Ishikawa (cell line): ENCODE results near the gene ITPR2.

ENCODE experiments used
- CEBPB ChIP-seq: IDR thresholded peaks from 2 replicates; pipeline ENCODE4 v1.6.1; 2012
- CREB1 ChIP-seq: IDR thresholded peaks from 2 replicates; pipeline ENCODE4 v1.6.1; 2012; ENCODE audit warnings: low read depth
- EGR1 ChIP-seq: IDR thresholded peaks from 2 replicates; pipeline ENCODE4 v1.6.1; 2012
- EP300 ChIP-seq: IDR thresholded peaks from 2 replicates; pipeline ENCODE4 v1.6.1; 2012; ENCODE audit warnings: borderline replicate concordance
- FOXM1 ChIP-seq: IDR thresholded peaks from 2 replicates; pipeline ENCODE4 v1.6.1; 2012; ENCODE audit warnings: low read depth, borderline replicate concordance
- MAX ChIP-seq: IDR thresholded peaks from 2 replicates; pipeline ENCODE4 v1.6.1; 2012
- NFIC ChIP-seq: IDR thresholded peaks from 2 replicates; pipeline ENCODE4 v1.6.1; 2012
- RAD21 ChIP-seq: IDR thresholded peaks from 2 replicates; pipeline ENCODE4 v1.6.1; 2012; ENCODE audit warnings: low read depth
- REST ChIP-seq: IDR thresholded peaks from 2 replicates; pipeline ENCODE4 v1.6.1; 2012; ENCODE audit warnings: low read depth, mild to moderate bottlenecking
- TAF1 ChIP-seq: IDR thresholded peaks from 2 replicates; pipeline ENCODE4 v1.6.1; 2012; ENCODE audit warnings: low read depth, mild to moderate bottlenecking
- TCF12 ChIP-seq: IDR thresholded peaks from 2 replicates; pipeline ENCODE4 v1.6.1; 2012; ENCODE audit warnings: low read depth
- TEAD4 ChIP-seq: IDR thresholded peaks from 2 replicates; pipeline ENCODE4 v1.6.1; 2012
- USF1 ChIP-seq: IDR thresholded peaks from 2 replicates; pipeline ENCODE4 v1.6.1; 2012
- YY1 ChIP-seq: IDR thresholded peaks from 2 replicates; pipeline ENCODE4 v1.6.1; 2012; ENCODE audit warnings: low read depth
- ZBTB7A ChIP-seq: IDR thresholded peaks from 2 replicates; pipeline ENCODE4 v1.6.1; 2012; ENCODE audit warnings: low read depth

ITPR2 gene

GRCh38 chr12:26535826-26536225 is 297.2 kb downstream of the ITPR2 start:
- TF ChIP-seq FOXM1 (no peak), TEAD4 (no peak), TAF1 (no peak), ZBTB7A (no peak), TCF12 (no peak), NFIC (no peak), CEBPB (no peak)

GRCh38 chr12:26534071-26534470 is 298.9 kb downstream of the ITPR2 start:
- TF ChIP-seq CEBPB (no peak), CREB1 (no peak), TEAD4 (no peak), TAF1 (no peak), FOXM1 (no peak), NFIC (no peak), REST (no peak), EGR1 (no peak), USF1 (no peak), ZBTB7A (no peak), MAX (no peak), EP300 (no peak), TCF12 (no peak), RAD21 (no peak), YY1 (no peak)

- TF ChIP-seq EP300 (no peak), USF1 (no peak), TCF12 (no peak), FOXM1 (no peak), RAD21 (no peak)
Observed at GRCh38 chr12:26533211-26533610, 299.8 kb downstream of the ITPR2 start.

- TF ChIP-seq RAD21, result no peak
- TF ChIP-seq CEBPB, result no peak
- no peak for TF ChIP-seq FOXM1
- no peak for TF ChIP-seq MAX
- no peak for TF ChIP-seq TAF1
- no peak for TF ChIP-seq ZBTB7A
- TF ChIP-seq CREB1, result no peak
- no peak for TF ChIP-seq EP300
Observed at GRCh38 chr12:26530461-26530860, 302.5 kb downstream of the ITPR2 start.

GRCh38 chr12:26528943-26529342 is 304.1 kb downstream of the ITPR2 start:
- TF ChIP-seq EGR1 (no peak), NFIC (no peak), MAX (no peak), TCF12 (no peak), CEBPB (no peak), TEAD4 (no peak), CREB1 (no peak), REST (no peak), EP300 (no peak), TAF1 (no peak), RAD21 (no peak), USF1 (no peak), ZBTB7A (no peak)

GRCh38 chr12:26527682-26528081 is 305.3 kb downstream of the ITPR2 start:
- TF ChIP-seq ZBTB7A, result no peak
- TF ChIP-seq USF1, result no peak
- no peak for TF ChIP-seq YY1
- no peak for TF ChIP-seq CREB1
- no peak for TF ChIP-seq NFIC
- TF ChIP-seq EP300, result no peak
- no peak for TF ChIP-seq MAX
- no peak for TF ChIP-seq FOXM1
- TF ChIP-seq RAD21, result no peak
- no peak for TF ChIP-seq TAF1
- TF ChIP-seq CEBPB, result no peak
- TF ChIP-seq TEAD4, result no peak
- TF ChIP-seq EGR1, result no peak
